Activated CD4-positive, alpha-beta T cell treated with anti-CD3 and anti-CD28 coated beads for 1 hour (primary cell): ENCODE data around the gene LAIR1.
"Not testable (repeated sequence)": the region's sequence is repeated elsewhere in the genome, so short reads cannot be mapped to it uniquely, and the experiment has no call there.

Source experiments
- DNase-seq: peaks from one replicate; pipeline ENCODE4 v3.0.0-alpha.2; 2020

The LAIR1 gene, protein sequence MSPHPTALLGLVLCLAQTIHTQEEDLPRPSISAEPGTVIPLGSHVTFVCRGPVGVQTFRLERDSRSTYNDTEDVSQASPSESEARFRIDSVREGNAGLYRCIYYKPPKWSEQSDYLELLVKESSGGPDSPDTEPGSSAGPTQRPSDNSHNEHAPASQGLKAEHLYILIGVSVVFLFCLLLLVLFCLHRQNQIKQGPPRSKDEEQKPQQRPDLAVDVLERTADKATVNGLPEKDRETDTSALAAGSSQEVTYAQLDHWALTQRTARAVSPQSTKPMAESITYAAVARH

DNA sequence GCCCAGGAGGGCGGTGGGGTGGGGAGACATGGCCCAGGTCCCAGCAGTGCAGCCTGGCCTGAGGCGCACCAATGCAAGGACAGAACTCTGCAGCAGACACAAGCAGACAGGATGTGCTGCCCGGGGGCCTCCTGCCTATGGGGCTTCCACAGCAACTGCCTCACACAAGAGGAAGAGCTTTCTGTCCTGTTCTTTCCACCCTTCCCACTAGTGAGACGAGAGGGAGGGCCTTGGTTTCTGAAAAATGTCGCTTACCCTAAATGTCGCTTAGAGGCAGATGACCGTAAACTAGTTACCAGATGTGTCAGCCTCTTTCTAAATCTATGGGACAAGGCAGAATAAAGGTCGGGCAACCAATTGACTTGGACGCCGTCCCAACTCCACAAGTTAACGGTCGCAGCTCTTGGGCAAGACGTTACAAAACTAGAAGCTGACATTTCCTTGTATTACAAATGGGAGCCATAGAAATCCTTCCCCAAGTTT is at the start of gene LAIR1:
LAIR1 (minus strand) TSS at position 157 of the 483 bp plus-strand sequence; CDS start at position 30, 127 bp downstream.
- DNase-seq, result peak; percentile 26

DNA sequence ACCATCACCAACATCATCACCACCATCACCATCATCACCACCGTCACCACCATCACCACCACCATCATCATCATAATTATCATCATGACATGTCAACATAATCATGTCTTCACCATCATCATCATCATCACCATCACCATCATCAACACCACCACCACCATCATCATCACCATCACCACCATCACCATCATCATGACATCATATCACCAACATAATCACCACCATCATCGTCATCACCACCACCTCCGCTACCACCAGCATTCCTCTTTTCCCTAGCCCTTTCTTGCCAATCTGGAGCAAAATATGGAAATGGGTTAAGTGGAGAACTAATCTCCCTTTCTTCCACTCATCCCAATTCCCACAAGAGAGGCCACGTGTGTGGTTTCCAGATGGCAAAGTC is 49.4 kb upstream of the LAIR1 start:
- DNase-seq, result no peak

DNA sequence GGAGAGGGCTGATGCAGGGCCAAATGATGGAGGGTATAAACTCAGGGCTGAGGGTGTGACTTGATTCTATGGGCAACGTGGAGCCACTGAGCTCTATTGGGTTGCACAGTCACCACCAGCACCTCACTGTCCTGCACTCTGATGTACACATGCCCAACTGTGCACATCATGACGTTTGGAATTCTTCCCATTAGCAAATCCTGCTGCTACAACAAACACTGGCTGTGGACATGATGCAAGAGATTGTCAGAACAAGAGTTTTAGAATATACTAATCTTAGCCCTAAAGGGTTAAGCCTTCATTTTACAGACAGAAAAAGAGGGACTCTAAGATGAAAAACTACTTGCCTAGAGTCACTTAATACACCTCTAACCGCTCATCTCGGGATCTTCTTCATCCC is 48.1 kb upstream of the LAIR1 start:
- DNase-seq, result no peak

DNA sequence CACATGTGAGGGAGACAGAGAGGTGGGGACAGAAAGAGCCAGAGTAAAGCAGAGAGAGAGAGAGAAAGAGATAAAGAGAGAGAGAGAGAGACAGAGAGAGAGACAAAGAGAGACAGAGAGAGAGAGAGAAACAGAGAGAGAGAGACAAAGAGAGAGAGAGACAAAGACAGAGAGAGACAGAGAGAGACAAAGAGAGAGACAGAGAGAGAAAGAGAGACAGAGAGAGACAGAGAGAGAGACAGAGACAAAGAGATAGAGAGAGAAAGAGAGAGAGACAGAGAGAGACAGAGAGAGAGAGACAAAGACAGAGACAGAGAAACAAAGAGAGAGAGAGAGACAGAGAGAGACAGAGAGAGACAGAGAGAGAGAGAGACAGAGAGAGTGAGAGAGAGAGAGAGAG is 46.3 kb upstream of the LAIR1 start:
- DNase-seq, result no peak

DNA sequence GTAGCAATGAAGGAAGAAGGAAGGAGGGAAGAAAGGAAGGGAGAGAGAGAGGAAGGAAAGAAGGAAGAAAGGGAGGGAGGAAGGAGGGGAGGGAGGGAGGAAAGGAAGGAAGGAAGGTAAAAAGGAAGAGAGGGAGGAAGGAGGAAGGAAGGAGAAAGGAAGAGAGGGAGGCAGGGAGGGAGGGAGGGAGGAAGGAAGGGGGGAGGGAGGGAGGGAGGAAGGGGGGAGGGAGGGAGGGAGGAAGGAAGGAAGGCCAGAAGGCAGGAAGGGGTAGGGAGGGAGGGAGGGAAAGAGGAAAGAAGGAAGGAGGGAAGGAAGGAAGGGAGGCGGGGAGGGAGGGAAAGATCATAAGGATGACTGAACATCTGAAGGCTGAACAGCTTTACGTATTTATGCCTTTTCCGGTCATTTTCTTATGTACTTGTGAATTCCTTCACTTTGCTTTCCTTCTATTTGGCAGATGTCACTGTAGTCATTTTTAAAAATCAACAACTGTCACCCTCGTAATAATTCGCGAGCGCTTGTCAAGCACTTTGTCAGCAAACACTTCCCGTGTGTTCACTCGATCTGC is 43.8 kb upstream of the LAIR1 start:
- no peak for DNase-seq

DNA sequence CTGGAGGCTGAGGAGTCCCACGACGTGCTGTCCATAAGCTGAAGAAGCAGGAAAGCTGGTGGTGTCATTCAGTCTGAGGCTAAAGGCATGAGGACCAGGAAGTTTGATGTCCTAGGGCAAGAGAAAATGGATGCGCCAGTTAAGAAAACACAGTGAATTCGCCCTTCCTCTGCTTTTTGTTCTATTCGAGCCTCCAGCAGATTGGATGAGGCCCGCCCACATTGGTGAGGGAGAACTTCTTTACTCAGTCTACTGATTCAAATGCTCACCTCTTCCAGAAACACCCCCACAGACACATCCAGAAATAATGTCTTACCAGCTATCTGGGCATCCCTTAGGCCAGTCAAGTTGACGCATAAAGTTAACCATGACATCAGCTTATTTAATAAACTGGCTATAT is 43.0 kb upstream of the LAIR1 start:
- no peak for DNase-seq

DNA sequence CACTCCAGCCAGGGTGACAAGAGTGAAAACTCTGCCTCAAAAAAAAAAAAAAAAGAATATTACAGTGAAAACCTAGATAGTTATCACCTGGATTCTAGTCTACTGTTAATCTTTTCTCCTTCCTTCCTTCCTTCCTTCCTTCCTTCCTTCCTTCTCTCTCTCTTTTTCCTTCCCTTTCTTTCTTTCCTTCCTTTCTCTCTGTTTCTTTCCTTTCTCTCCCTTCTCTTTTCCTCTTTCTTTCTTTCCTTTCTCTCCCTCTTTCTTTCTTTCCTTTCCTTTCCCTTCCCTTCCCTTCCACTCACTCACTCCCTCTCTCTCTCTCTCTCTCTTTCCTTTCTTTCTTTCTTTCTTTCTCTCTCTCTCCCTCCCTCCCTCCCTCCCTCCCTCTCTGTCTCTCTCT is 40.9 kb upstream of the LAIR1 start:
- DNase-seq, result no peak

DNA sequence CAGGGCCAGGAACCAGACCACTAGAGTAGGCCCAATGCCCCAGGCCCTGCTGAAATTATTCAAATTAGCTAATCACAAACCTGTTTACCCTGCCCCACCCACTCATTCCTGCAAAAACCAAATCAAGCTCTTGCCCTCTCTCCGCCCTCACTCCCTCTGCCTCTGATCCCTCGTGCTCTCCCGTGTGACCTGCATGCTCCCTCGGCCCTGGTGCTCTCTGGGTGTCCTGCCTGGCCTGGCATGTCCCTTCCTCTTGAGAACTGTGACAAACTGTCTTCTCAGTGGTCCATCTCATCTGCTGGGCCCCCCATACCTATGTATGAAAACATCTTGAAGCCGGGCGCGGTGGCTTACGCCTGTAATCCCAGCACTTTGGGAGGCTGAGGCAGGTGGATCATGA is 38.3 kb upstream of the LAIR1 start:
- no peak for DNase-seq

DNA sequence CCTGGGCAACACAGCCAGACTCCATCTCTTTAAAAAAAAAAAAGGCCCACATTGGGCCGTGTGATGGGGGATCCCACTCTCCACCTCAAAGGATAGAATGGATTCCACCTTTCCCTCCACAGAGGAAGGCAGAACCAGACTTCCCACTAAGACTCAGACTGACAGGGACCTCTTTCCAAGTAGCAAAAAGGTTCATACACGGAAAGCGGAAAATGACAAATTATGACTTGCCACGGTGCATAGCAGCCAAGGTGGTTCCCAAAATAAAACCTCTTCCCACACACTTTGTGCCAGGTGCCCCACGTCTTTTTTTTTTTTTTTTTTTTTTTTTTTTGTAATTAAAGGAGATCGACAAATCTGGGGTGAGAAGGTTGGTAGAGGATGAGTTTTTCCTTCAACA is 36.2 kb upstream of the LAIR1 start:
- DNase-seq, result no peak

DNA sequence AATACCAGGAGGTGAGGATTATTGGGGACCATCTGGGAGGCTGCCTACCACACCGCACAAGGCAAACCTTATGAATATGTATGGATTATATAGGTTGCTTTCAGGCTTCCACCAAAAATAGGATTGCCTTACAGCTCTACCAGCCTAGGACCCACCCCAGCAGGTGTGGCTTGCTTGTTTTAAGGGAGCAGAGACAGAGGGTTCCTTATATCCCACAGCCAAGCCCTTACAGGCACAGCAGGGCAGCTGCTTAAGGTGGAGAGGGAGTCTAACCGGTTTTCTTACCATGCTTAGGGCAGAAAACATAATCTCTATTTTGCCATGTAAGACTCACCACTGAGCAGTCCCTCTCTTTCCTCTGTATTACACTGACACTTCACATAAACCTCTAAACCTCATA is 34.5 kb upstream of the LAIR1 start:
- no peak for DNase-seq

DNA sequence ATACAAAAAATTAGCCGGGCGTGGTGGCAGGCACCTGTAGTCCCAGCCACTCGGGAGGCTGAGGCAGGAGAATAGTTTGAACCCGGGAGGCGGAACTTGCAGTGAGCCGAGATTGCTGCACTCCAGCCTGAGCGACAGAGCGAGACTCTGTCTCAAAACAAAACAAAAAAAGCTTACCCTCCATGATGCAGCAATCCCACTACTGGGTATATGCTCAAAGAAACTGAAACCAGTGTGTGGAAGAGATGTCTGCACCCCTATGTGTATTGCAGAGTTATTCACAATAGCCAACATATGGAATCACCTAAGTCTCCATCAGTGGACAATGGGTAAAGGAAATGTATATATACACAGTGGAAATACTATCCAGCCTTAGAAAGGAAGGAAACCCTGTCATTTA is 31.0 kb upstream of the LAIR1 start:
- DNase-seq, result no peak

DNA sequence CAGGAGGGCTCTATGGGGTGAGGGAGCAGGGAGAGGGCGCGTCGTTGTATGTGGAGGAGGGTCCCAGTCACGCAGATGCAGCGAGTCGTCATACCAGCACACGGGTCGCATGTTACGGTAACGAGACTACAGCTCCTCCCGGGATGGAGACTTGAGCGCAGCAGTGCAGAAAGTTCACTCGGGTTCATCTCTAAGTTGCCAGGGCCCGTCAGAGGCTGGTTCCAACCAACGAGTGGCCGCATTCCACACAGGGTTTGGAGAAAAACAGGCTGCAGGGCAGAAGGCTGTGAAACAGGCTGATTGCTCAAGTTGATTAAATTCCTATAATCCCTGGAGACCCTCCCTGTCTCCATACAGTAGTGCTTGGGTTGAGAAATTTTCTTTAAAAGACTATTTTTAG is 28.6 kb upstream of the LAIR1 start:
- no peak for DNase-seq

DNA sequence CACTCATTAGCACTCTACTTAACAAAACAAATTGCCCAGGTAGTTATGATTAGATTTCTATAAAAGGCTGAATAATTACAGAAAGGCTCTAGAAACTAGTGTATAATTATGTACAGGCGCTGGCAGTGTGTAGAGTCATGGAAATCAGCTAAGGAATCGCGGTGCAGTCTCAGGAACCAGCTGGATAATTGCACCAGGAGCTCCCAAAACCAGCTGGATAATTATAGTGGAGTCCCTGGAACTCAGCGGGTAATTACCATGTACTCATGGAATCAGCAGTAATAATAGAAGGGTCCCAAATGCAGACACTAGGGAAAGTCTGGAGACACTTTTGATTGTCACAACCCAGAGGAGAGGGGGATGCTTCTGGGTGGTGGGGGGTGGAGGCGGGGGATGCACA is 27.4 kb upstream of the LAIR1 start:
- DNase-seq, result no peak

DNA sequence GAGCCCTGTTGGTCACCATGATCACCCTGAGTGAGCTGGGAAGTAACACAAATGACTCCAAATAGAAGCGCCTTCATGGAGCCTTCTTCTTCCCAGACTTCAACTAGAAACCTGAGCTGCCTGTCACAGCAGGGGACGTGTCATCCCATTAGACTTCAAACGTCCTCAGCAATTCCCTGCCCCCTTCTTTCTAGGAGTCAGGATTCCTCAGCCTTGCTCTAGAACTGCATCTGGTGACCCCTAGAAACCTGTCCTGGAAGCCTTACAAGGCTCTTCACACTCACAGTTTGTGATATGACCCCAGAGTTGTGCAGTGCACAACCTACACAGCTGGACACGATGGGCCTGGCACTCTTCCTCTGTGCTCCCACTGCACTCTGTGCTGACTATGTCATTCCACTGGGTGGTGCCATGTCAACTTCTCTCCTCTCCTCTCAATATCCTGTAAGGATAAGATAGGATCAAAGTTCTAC is 26.9 kb upstream of the LAIR1 start:
- DNase-seq, result no peak

DNA sequence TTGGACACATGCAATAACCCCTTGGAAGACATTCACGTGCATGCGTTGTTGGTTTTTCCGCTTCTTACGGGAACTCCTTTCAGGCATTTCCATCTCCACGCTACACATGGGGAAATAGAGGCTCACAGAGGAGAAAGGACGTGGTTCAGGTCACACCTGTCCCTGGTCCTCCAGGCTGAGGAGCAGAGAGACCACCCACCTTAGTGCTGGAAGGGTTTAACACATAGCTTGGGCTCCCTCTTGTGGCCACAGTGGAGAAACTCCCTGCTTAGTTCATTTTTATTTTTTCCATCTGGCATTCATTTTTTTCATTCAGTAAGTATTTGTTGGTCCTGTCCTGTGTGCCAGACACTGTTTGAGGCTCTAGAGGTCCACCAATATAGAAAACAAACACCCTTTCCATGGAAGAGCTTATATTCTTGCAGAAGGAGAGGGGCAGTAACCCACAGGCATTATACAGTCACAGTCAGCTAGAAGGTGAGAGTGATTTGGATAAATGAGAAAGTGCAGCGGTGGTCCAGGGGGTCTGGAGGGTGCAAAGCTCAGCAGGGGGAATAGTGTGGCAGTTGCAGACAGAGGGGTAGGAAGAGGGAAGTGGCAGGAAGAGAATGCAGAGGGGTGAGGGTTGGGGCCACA is 26.3 kb upstream of the LAIR1 start:
- DNase-seq, result peak; percentile 44

DNA sequence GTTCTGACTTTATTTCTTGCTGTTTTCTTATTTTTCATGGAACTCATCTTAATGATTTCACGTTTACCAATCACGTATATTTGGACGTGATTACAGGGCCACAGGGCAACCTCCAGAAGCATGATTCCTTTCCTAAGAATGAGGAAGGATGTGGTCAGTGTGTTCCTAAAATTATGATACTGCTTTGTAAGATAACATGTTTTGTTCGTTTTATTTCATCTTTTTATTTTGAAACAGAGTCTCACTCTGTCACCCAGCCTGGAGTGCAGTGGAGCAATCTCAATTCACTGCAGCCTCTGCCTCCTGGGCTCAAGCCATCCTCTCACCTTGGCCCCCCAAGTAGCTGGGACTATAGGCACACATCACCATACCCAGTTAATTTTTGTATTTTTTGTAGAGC is 24.8 kb upstream of the LAIR1 start:
- DNase-seq, result no peak

DNA sequence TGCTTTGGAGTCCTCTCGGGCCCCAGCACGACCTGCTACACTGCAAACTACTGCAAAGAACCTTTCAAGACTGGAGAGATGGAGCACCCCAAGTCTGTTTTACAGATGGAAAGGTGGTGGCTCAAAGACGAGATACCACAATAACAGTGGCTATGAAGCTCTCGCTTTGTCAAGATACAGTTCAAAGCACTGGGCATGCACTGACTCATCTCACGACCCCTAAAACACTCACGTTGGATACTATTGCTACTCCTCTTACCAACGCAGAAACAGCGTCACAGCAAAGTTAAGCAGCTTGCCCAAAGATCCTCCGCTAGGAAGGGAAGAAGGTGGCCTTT is 24.0 kb upstream of the LAIR1 start:
- no peak for DNase-seq

DNA sequence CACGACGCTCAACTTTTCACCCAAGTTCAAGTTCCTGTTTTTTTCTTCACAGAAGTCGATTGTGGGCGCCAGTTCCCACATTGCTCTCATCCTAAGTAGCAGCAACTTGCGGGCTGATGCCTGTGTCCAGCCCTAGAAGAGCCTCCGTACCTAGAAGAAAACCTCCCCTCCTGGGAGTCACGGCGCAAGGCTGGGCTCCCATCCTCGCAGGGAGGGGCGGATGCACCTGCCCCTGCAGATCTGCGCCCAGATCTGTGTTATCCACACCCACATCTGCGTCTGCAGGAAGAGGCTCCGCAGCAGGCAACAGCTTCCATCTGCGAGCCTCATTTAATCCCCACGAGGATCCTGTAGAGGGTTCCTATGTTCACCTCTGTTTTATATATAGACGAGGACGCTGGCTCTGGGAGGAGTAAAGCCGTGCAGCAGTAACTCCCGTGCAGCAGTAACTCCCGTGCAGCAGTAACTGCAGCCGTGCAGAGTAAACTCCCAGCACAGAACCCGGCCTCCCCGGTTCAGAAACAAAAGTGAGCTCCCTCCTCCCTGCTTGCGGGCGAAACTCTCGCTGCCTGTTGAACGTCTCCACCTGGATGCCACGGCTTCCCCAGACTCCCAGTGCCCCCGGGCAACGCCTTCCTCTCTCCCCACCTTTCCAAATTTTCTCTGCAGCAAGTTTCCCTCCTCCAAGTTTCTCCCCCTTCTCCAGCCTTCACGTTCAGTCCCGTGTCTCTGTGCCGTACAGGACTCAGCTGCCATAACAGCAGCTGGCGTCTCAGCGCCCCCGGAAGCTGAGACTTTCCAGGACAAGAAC is 23.5 kb upstream of the LAIR1 start:
- peak; percentile 24 for DNase-seq

DNA sequence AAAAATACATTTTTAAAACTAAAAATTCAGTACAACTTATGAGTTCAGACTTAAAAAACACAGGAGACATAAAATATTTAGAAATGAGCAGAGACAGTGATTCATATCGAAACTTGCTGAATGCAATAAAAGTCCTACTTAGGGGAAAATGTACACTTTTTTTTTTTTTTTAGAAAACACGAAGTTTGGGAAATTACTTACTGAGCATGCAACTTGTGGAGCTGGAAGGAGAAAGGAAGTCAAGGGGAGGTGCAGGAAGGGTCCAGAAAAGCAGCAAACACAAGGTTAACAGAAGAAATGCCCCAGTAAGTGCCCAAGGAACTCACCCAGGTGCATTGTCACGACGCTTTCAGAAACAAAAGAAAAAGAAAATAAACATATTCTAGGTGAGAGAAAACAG is 18.6 kb upstream of the LAIR1 start:
- no peak for DNase-seq

DNA sequence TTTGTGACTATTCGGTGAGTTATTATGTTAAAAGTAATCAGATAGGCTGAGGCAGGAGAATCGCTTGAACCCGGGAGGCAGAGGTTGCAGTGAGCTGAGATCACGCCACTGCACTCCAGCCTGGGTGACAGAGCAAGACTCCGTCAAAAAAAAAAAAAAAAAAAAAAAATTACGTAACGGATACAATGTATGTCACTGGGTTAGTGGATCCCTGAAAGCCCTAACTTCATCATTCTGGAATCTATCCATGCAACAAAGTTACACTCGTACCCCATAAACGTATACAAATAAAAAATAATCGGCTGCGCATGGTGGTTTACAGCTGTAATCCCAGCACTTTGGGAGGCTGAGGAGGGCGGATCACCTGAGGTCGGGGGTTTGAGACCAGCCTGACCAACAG is 17.3 kb upstream of the LAIR1 start:
- DNase-seq, result not testable (repeated sequence)

DNA sequence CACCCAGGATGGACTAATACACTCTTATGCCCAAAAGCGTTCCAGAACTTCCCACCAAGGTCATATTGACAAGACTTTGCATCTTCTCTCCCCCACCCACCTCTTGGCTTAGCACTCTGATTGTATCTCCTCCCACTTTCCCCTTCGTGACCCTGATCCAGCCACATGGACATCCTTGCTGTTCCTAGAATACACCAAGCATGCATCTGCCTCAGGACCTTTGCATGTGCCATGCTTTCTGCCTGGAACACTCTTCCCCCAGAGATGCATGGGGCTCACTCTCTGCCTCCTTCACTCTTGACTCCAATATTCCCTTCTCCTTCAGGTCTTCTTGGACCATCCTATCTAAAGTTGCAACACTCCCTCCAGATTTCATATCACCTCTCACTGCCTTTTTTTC is 16.2 kb upstream of the LAIR1 start:
- DNase-seq, result no peak

DNA sequence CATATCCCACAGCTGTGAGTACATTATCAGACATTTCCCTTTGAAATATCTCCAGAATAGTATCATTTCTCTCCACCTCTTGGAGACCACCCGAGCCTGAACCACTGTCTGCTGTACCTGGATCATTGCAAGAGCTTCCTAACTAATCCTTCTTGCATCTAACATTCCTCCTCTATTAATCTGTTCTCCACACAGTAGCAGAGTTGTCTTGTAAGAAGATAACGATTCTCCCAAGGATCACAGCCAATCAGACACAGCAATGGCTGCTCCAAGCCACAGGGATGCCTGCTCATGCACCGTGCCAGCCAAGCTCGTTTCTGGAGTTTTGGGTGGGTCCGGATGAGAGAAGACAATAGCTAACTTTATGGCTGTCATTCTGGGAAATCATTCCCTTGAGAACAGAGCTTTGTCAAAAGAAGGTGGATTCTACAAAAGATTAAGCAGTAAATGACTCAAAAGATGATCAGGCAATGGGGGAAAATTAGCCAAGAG is 14.5 kb upstream of the LAIR1 start:
- no peak for DNase-seq

DNA sequence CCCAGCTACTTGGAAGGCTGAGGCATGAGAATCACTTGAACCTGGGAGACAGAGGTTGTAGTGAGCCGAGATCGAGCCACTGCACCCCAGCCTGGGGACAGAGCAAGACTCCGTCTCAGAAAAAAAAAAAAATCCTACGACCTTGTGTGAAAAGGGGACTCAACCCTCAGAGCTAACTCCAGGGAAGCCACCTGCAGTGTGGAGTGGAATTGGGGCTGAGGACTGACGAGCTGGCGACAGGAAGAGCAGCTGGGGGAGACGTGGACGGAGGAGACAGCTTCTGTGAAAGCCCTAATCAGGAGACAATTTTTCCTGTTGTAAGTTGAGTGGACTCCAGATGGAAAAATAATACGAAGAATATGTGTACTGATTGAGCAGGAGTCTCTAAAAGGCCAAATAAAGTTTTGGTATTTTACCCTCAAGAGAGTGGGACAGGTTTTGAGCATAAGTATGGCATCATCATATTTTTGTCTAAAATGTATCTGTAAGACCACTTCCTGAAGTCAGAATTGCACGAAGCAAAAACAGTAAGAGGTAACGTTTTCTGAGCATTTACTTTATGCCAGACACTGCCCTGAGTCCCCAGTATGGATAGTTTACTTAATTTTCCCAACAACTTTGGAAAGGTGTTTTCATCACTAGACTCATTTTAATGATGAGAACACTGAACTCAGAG is 12.0 kb upstream of the LAIR1 start:
- no peak for DNase-seq
